Transverse colon (tissue), 4 donors: ENCODE data around the gene BMAL2. TPM values are rescaled to one million over a fixed set of nuclear protein-coding genes. Genes with fewer than 3 reads are reported as not detected.

Source experiments
- DNase-seq: peaks from one replicate; pipeline ENCODE4 v3.0.0-alpha.2; 2019
- H3K27ac ChIP-seq, 4 donors: fragments of 200-600 bp; sonication (generic); 2 replicates each; pipeline ENCODE4 v1.5.1; 2016 to 2018; ENCODE audit warnings: inconsistent platforms in 4 of 4
- H3K27me3 ChIP-seq: fragments of 200-600 bp; sonication (generic); 2 replicates; pipeline ENCODE4 v1.5.1; 2017; ENCODE audit warnings: inconsistent platforms
- H3K36me3 ChIP-seq, 4 donors: fragments of 200-600 bp; sonication (generic); 2 replicates each; pipeline ENCODE4 v1.5.1; 2017 to 2019; ENCODE audit warnings: inconsistent platforms in 4 of 4
- H3K4me1 ChIP-seq, 4 donors: fragments of 200-600 bp; sonication (generic); 2 replicates each; pipeline ENCODE4 v1.5.1; 2017 to 2020; ENCODE audit warnings: inconsistent platforms in 4 of 4
- H3K4me3 ChIP-seq, 4 donors: fragments of 200-600 bp; sonication (generic); 1 replicate in 1 of 4; 2 replicates in 3 of 4; pipeline versions ENCODE4 v1.5.1 to v1.6.1; 2017 to 2019; ENCODE audit warnings: inconsistent platforms in 4 of 4
- H3K9me3 ChIP-seq, 2 donors: fragments of 200-600 bp; sonication (generic); 2 replicates each; pipeline ENCODE4 v1.5.1; 2017 to 2019; ENCODE audit warnings: inconsistent platforms in 2 of 2
- CTCF ChIP-seq, 5 experiments: fragments of 200-600 bp in 3 of 5; fragments of 450-650 bp in 2 of 5; sonication (generic) in 3 of 5; IDR thresholded peaks; 1 replicate in 2 of 5; 2 replicates in 3 of 5; pipeline ENCODE4 v1.5.1; 2016 to 2017; ENCODE audit warnings: antibody characterized with exemption in 5 of 5, inconsistent platforms in 3 of 5, mild to moderate bottlenecking in 2 of 5, moderate library complexity in 1 of 5
- EP300 ChIP-seq: sonication (generic); formaldehyde crosslinking; IDR thresholded peaks from one replicate; pipeline ENCODE4 v1.6.1; 2017; ENCODE audit warnings: antibody characterized with exemption, low read depth
- POLR2A ChIP-seq: fragments of 450-650 bp; IDR thresholded peaks from one replicate; pipeline ENCODE4 v1.6.1; 2016; ENCODE audit warnings: antibody characterized with exemption, mild to moderate bottlenecking, moderate library complexity
- POLR2AphosphoS5 ChIP-seq, 3 donors: sonication (generic); formaldehyde crosslinking; IDR thresholded peaks; one replicate each; pipeline ENCODE4 v1.6.1; 2016; ENCODE audit warnings: antibody characterized with exemption in 3 of 3
- whole genome bisulfite sequencing, 2 donors: methylation state at CpG; one replicate each; pipeline ENCODE4 v1.1.5; 2018; ENCODE audit warnings: low coverage in 1 of 2; 5-methylcytosine and 5-hydroxymethylcytosine counted together
- in situ Hi-C, 4 donors: fragments of 200-750 bp; cut with MboI; loops; one replicate each; pipeline versions ENCODE4 v1.15.0 to v1.15.1; 2017; ENCODE audit warnings: low sequenced_read_pairs in 3 of 4, low pct_ligation_motif_present in 1 of 4, low pct_unique_long_range_greater_than_20kb in 1 of 4
- intact Hi-C: fragments of 100-400 bp; cut with DNase I; formaldehyde crosslinking; loops from one replicate; pipeline ENCODE4 v1.15.1; 2023; ENCODE audit warnings: low total_unique reads
- total RNA-seq, 4 donors: library from RNA; depleted of rRNA; stranded (reverse); fragments of >200 nt; gene quantifications; one replicate each; pipeline ENCODE4 v1.1.0, GENCODE V29; 2016

The BMAL2 gene
- total RNA-seq, 4 donors from 2014 or later, result 0.75 to 1.7 (median 1.3) TPM

- in situ Hi-C loops, result no loop called here
- no peak overlapping the region for H3K27ac ChIP-seq
- TF ChIP-seq POLR2AphosphoS5 (IDR thresholded peaks at IDR 0.05) (no peak), POLR2A (no peak), CTCF (IDR thresholded peaks at IDR 0.05) (no peak), EP300 (no peak)
- no peaks in the 10 kb centered on the region for H3K9me3 ChIP-seq
- no peaks in the 10 kb centered on the region for H3K4me1 ChIP-seq
- intact Hi-C loops, result no loop called here
- DNase-seq, result no peak
- 48 to 59% methylated on average over 2 to 3 of the region's 3 CpGs for WGBS, 2 donors
- H3K27me3 ChIP-seq, result no peaks in the 10 kb centered on the region
- H3K36me3 ChIP-seq, result no peaks in the 10 kb centered on the region
- H3K4me3 ChIP-seq, result no peak overlapping the region
Observed at GRCh38 chr12:27359578-27360340, 27.1 kb downstream of the BMAL2 start.

GRCh38 chr12:27361372-27361771 lies 28.7 kb downstream of the BMAL2 start:
- no peaks in the 10 kb centered on the region for H3K9me3 ChIP-seq
- no peaks in the 10 kb centered on the region for H3K27me3 ChIP-seq
- in situ Hi-C loops, result no loop called here
- no peak overlapping the region for H3K4me3 ChIP-seq
- no peak for DNase-seq
- no peaks in the 10 kb centered on the region for H3K36me3 ChIP-seq
- WGBS, 2 donors, result 85 to 92% methylated on average over 2 of the region's 2 CpGs
- no peaks in the 10 kb centered on the region for H3K4me1 ChIP-seq
- no peak overlapping the region for H3K27ac ChIP-seq
- intact Hi-C loops, result no loop called here
- TF ChIP-seq CTCF (IDR thresholded peaks at IDR 0.05) (no peak), POLR2AphosphoS5 (IDR thresholded peaks at IDR 0.05) (no peak), POLR2A (no peak), EP300 (no peak)

- DNase-seq, result no peak
- Histone ChIP-seq H3K36me3 (no peaks in the 10 kb centered on the region), H3K27me3 (no peaks in the 10 kb centered on the region), H3K4me3 (no peak overlapping the region), H3K4me1 (no peaks in the 10 kb centered on the region), H3K9me3 (no peaks in the 10 kb centered on the region), H3K27ac (no peak overlapping the region)
- TF ChIP-seq POLR2AphosphoS5 (IDR thresholded peaks at IDR 0.05) (no peak), CTCF (IDR thresholded peaks at IDR 0.05) (no peak), POLR2A (no peak), EP300 (no peak)
- 98 to 100% methylated on average over 3 of the region's 3 CpGs for WGBS, 2 donors
- in situ Hi-C loops (no loop called here), intact Hi-C loops (no loop called here)
Observed at GRCh38 chr12:27366621-27367020, 34.0 kb downstream of the BMAL2 start.

GRCh38 chr12:27367078-27367477 lies 34.4 kb downstream of the BMAL2 start:
- intact Hi-C loops (no loop called here), in situ Hi-C loops (no loop called here)
- Histone ChIP-seq H3K36me3 (no peaks in the 10 kb centered on the region), H3K4me3 (no peak overlapping the region), H3K9me3 (no peaks in the 10 kb centered on the region), H3K4me1 (no peaks in the 10 kb centered on the region), H3K27me3 (no peaks in the 10 kb centered on the region), H3K27ac (no peak overlapping the region)
- no peak for TF ChIP-seq POLR2A
- no peak for TF ChIP-seq EP300
- no peak for TF ChIP-seq CTCF (IDR thresholded peaks at IDR 0.05)
- TF ChIP-seq POLR2AphosphoS5 (IDR thresholded peaks at IDR 0.05), result no peak
- WGBS, 2 donors, result 84 to 88% methylated on average over 6 of the region's 6 CpGs
- DNase-seq, result no peak
